ENCODE data around the gene C3.

C3 gene

DNA sequence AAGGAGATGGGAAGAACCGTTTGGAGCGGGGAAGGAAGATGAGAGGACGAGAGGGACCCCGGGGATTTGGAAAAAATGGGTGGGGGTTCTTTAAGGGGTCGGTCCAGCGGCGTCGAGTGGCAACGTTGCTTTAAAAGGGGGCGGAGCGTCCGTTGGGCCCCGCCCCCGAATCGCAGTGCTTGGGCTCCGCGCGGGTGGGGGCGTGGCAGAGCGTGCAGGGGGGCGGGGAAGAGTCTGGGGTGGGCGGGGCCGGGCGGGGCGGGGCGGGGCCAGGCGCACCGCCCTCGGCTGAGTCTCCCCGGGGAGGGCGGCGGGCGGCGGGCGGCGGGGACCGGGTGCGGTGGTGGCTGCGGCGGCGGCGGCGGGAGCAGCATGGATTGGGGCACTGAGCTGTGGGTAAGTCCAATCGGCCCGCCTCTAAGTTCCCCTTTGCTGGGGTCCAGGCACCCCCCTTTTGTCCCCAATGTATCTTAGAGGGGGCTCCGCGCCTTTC, 19.0 kb upstream of the C3 start, which contains the start of gene TRIP10:
Gene TRIP10, plus strand, starts transcription at position 291 of the 493 bp plus-strand sequence. Its CDS starts 82 bp downstream, at position 373.
- H3K4me3 ChIP-seq (ENCODE audit: low read depth, low read length) = peak within 1 kb of the TSS; percentile 88
- TF ChIP-seq, protein P1, sequence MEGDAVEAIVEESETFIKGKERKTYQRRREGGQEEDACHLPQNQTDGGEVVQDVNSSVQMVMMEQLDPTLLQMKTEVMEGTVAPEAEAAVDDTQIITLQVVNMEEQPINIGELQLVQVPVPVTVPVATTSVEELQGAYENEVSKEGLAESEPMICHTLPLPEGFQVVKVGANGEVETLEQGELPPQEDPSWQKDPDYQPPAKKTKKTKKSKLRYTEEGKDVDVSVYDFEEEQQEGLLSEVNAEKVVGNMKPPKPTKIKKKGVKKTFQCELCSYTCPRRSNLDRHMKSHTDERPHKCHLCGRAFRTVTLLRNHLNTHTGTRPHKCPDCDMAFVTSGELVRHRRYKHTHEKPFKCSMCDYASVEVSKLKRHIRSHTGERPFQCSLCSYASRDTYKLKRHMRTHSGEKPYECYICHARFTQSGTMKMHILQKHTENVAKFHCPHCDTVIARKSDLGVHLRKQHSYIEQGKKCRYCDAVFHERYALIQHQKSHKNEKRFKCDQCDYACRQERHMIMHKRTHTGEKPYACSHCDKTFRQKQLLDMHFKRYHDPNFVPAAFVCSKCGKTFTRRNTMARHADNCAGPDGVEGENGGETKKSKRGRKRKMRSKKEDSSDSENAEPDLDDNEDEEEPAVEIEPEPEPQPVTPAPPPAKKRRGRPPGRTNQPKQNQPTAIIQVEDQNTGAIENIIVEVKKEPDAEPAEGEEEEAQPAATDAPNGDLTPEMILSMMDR (IDR thresholded peaks at IDR 0.05; ENCODE audit: low read depth, low read length, missing control alignments) = no peak
- in situ Hi-C loops (cut with HindIII; ENCODE audit: low sequenced_read_pairs) = no loop called here
- DNase-seq (ENCODE audit: low read depth) = no peak

DNA sequence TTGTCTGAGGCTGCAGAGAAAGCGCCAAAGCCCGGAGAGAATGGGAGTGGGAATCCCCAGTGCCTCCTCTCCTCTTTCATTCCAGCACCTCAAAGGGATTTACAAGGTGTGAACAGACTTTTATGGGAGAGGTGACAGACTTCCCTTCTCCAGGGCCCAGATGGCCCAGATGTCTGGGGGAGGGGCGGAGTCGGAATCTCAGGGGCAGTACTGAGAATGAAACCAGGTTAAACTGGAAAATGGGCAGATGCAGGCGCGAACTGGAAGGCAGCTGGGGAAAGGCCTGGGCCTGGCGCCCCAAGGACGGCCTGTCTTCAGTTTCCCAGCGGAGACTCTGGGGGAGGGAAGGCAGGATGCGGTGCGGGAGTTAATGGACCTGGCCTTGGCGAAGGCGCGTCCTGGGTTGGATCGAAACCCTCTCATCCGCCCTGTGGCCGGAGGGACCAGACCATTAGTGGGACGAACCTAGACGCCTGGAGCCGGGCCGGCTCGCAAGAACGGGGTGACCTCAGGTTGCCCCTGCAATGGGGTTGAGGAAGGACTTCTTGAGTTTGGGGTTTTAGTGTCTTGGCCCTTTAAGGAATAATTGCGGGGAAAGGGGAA, 18.4 kb upstream of the C3 start:
- in situ Hi-C loops (cut with HindIII; ENCODE audit: low sequenced_read_pairs) = no loop called here
- TF ChIP-seq, protein P1 (IDR thresholded peaks at IDR 0.05; ENCODE audit: low read depth, low read length, missing control alignments) = no peak
- peak overlapping the region; percentile 27 for H3K4me3 ChIP-seq (ENCODE audit: low read depth, low read length)
- no peak for DNase-seq (ENCODE audit: low read depth)

DNA sequence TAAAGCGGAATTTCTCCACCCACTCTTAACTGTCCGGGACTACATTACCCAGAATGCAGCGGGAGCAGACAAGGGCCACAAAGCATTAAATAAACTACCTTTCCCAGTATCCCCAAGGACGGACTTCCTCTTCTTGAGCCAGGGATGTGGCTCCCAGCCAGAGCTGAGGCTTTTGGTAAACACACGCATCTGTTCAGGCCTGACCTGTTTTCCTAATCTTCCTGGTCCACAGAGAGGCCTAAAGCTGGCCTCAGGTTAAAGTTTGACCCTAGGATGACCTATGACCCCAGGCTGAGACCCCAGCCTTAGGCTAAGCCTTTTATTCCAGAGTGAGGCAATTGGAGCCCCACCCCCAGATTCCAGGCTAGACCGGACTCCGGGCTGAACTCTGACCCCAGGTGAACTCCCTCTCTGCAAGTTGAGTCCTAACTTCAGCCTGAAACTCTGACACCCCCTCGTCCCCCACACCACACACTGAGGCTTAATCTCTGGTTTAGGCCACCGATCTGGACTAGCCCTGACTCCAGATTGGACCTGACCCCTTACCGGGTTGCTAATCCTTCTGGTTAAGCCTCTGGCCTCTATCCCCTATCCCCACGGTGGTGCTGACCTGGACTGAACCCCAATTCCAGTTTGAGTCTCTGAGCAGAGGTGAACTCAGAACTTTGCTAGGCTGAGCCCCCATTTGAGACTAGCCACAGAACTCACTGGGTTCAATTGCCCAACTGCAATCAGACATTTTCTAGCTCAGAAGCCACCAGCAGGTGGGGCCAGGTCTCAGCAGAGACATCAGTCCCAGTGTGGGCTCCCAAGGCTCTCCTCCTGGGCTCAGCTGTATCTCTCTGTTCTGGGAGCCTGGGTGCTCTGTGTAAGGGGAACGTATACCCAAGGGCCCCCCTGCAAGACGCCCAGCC, 17.7 kb upstream of the C3 start:
- TF ChIP-seq, protein P1 (IDR thresholded peaks at IDR 0.05; ENCODE audit: low read depth, low read length, missing control alignments) = peak; percentile 73
- in situ Hi-C loops (cut with HindIII; ENCODE audit: low sequenced_read_pairs) = no loop called here
- DNase-seq (ENCODE audit: low read depth) = peak; percentile 49
- no peak overlapping the region for H3K4me3 ChIP-seq (ENCODE audit: low read depth, low read length)

DNA sequence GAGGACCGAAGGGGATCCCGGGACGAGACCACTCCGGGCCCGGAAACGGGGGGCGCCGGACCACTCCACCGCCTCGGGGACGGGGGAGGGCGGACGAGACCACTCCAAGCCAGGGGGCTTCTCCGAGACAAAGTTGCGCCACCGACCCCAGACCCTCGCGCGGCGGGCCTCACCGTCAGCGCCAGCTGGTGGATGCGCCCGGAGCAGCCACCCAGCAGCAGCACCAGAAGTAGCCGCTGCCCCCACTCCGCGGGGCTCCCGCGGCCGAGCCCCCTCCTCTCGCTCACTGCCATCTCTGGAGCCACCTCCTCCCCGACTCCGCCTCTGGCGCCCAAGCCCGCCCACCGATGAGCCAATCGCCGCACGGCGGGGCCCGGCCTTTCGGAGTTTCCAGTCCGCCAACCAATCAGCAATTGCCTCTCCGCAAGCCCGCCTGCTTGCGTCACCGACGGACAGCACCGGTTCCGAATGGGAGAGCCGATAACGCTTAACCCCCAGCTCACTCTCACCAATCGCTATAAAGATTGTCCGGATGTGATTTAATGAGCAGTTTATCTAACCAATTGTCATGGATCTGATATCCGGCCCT, 16.9 kb upstream of the C3 start, which contains the start of gene GPR108:
Gene GPR108, minus strand, starts transcription at position 297 of the 589 bp plus-strand sequence. Its CDS starts 4 bp downstream, at position 293.
- TF ChIP-seq, protein P1 (IDR thresholded peaks at IDR 0.05; ENCODE audit: low read depth, low read length, missing control alignments) = no peak
- in situ Hi-C loops (cut with HindIII; ENCODE audit: low sequenced_read_pairs) = no loop called here

DNA sequence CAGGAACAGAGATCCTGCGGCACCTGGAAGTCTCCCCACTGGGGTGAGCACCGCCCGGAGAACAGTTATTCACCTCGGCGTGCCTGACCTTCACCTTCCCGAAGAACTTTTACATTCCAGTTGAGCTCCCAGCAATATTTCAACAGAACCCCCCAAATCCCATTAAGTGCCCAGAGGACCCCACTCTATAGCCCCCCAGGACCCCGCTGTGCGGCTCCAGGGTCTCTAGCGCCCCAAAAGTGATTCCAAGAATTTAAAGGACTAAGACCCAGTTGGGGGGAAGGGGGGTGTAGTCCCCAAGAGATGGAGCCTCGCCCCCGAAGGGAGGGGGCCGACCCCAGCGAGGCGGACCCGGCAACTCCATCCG, 16.4 kb upstream of the C3 start:
- DNase-seq (ENCODE audit: low read depth) = no peak
- TF ChIP-seq, protein P1 (IDR thresholded peaks at IDR 0.05; ENCODE audit: low read depth, low read length, missing control alignments) = no peak
- H3K4me3 ChIP-seq (ENCODE audit: low read depth, low read length) = peak overlapping the region; percentile 99
- in situ Hi-C loops (cut with HindIII; ENCODE audit: low sequenced_read_pairs) = no loop called here

More for the DNA sequence above, 16.9 kb upstream of the C3 start, which contains the start of gene GPR108:
- peak within 1 kb of the TSS; percentile 99 for H3K4me3 ChIP-seq (ENCODE audit: low read depth, low read length)
- DNase-seq (ENCODE audit: low read depth) = peak; percentile 100

All from astrocyte of the cerebellum (primary cell).